HG02943 (cell line): Measurements from ENCODE around the gene FKBP15.
"Not testable (repeated sequence)": the region's sequence is repeated elsewhere in the genome, so short reads cannot be mapped to it uniquely, and the experiment has no call there.

Experiments
- ATAC-seq: cut with Tn5 transposase; IDR thresholded peaks from one replicate; pipeline ENCODE4 v1.9.1; 2021; ENCODE audit warnings: mild to moderate bottlenecking, low read depth, moderate library complexity; ENCODE audit not compliant: unreplicated experiment

The FKBP15 gene

GRCh38 chr9:113235701-113236255 lies 14.7 kb upstream of the FKBP15 start:
- ATAC-seq = not testable (repeated sequence)

- no peak for ATAC-seq
Measured at GRCh38 chr9:113231701-113232100, 10.6 kb upstream of the FKBP15 start.

- no peak for ATAC-seq
Measured at GRCh38 chr9:113228130-113228665, 7.1 kb upstream of the FKBP15 start.

- no peak for ATAC-seq
Measured at GRCh38 chr9:113227436-113227835, 6.4 kb upstream of the FKBP15 start.

GRCh38 chr9:113223963-113224362 lies 2.9 kb upstream of the FKBP15 start:
- ATAC-seq = no peak

GRCh38 chr9:113222482-113222841 lies 1.4 kb upstream of the FKBP15 start:
- ATAC-seq = no peak

- ATAC-seq = no peak
Measured at GRCh38 chr9:113221800-113222481, 864 bp upstream of the FKBP15 start.

GRCh38 chr9:113220467-113221002 lies 542 bp downstream of the FKBP15 start:
- no peak for ATAC-seq

GRCh38 chr9:113219969-113220368 lies 1.1 kb downstream of the FKBP15 start:
- peak; percentile 46 for ATAC-seq

- ATAC-seq = peak; percentile 30
Measured at GRCh38 chr9:113219186-113219936, 1.7 kb downstream of the FKBP15 start.

GRCh38 chr9:113216406-113216805 lies 4.7 kb downstream of the FKBP15 start:
- no peak for ATAC-seq

GRCh38 chr9:113215132-113215531 lies 5.9 kb downstream of the FKBP15 start:
- ATAC-seq = no peak

- no peak for ATAC-seq
Measured at GRCh38 chr9:113210815-113211214, 10.3 kb downstream of the FKBP15 start.

GRCh38 chr9:113205861-113206260 lies 15.2 kb downstream of the FKBP15 start:
- ATAC-seq = no peak

- no peak for ATAC-seq
Measured at GRCh38 chr9:113205432-113205831, 15.6 kb downstream of the FKBP15 start.

- no peak for ATAC-seq
Measured at GRCh38 chr9:113199683-113200329, 21.3 kb downstream of the FKBP15 start.

- no peak for ATAC-seq
Measured at GRCh38 chr9:113192455-113192854, 28.6 kb downstream of the FKBP15 start.

GRCh38 chr9:113187929-113188595 lies 33.0 kb downstream of the FKBP15 start:
- no peak for ATAC-seq

GRCh38 chr9:113186137-113186755 lies 34.8 kb downstream of the FKBP15 start:
- ATAC-seq = no peak

GRCh38 chr9:113185271-113185670 lies 35.8 kb downstream of the FKBP15 start:
- no peak for ATAC-seq
